GM08714 (cell line): ENCODE results near the gene ELMOD1.

ENCODE experiments used
- H3K4me3 ChIP-seq: fragments of 200-500 bp; sonication (Bioruptor generic); 2 replicates; pipeline ENCODE4 v1.5.1; 2014; ENCODE audit warnings: mild to moderate bottlenecking, low read length, inconsistent platforms
- ZNF274 ChIP-seq: IDR thresholded peaks from 2 replicates; pipeline ENCODE4 v1.6.1; 2012; ENCODE audit warnings: mild to moderate bottlenecking, low read depth, low read length

ELMOD1 gene

DNA sequence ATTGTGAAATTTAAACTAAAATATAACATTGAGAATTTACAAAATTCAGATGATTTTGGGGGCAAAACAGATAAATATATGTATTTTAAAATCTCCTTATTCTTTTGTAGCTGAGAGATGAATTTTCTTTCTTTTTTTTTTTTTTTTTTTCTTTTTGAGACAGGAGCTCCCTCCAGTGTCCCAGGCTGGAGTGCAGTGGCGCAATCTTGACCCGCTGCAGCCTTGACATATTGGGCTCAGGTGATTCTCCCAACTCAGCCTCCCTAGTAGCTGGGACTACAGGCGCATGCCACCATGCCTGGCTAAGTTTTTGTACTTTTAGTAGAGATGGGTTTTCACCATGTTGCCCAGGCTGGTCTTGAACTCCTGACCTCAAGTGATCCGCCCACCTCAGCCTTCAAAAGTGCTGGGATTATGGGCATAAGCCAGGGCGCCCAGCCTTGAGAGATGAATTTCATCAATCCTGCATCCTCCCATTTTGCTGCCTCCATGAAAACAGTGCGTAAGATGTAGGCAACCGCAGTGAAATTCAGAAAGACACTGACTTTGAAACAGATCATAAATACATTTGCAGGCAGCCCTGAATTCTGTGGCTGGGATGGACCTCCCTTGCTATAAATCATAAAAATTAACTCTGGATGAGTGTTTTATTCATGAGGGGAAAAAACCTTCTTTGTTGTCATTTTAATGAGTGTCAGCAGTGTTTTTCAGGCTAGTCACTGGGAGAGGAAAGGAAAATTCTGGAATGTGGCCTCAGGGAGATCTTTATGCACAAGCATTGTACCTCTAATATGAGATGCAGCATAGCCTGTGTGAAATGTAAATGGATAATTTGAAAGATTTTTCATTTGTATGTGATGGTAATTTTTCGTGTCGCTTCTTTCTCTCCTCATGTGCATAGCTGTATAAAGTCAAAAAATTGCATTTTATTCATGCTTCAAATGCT is 14.4 kb downstream of the ELMOD1 start:
- H3K4me3 ChIP-seq, result no peak overlapping the region
- TF ChIP-seq ZNF274, result no peak

DNA sequence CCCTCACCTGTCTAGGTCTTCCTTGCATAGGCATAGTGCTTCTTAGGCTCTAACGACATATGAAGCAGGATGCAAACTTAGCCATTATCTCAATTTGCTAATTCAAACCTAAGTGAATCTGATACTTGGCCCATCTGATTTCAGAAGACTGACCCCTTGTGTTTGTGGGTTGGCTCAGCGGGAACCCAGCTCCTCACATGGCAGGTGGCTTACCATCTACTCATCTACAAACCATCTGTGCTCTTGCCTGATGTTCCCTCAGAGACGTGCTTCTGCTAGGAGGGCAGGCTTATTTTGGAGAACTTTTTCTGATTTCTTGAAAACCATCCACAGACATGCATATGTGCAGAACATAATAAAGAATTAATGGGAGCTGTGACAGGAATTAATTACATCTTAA is 15.2 kb downstream of the ELMOD1 start:
- no peak for TF ChIP-seq ZNF274
- H3K4me3 ChIP-seq, result no peak overlapping the region

DNA sequence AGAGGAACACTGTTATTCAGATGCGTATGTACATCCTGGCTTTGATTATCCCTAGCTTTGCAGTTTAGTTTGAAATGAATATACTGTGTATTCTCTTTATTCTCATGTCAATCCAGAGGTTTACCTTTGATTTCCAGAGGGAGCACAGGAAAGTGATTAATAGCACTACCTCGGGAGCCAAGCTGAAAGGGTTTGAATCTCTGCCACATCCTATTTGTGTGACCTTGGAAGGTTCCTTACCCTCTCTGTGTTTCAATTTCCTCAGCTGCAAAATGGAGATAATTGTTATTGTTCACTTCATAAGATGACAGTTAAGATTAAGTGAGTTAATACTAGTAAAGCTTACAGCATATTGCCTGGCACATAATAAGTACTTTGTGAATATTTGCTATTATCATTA is 17.9 kb downstream of the ELMOD1 start:
- no peak overlapping the region for H3K4me3 ChIP-seq

GRCh38 chr11:107609400-107610218 is 18.7 kb downstream of the ELMOD1 start:
- no peak for TF ChIP-seq ZNF274
- H3K4me3 ChIP-seq, result no peak overlapping the region

More for the DNA sequence above, 17.9 kb downstream of the ELMOD1 start:
- TF ChIP-seq ZNF274, result no peak

DNA sequence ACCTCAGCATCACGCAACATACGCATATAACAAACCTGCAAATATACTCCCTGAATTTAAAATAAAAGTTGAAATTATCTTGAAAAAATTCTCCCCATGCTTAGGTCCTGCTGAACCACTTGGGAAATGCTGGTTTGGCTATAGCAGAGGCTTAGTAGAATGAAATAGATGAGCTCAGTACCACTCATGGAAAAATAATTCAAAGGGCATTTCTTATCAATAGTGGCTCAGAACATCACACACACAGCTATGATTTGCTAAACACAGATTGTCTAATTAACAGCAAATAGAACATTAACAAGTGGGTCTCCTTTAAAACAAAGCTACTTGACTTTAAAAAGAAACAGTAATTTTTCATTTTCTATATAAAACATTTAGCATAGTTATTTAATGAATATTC is 21.5 kb downstream of the ELMOD1 start:
- TF ChIP-seq ZNF274, result no peak
- H3K4me3 ChIP-seq, result no peak overlapping the region

DNA sequence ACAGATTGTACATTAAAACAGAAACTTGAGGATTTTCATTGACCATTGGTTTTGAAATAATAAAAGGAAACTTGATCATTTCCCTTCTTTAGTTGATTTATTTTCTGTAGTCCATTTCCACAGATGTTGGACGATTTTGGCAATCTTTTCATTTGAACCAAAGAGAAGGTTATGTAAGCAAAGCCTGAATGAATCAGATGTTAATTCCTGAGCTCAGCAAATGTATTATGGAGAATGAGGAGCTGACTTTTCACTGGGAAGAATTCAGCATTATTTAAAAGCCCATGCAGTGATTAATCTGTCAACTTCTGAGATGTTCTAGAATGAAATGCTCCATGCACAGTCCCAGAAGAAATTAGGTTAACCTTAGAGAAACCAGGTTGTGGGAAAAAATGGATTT is 29.0 kb downstream of the ELMOD1 start:
- TF ChIP-seq ZNF274, result no peak
- no peak overlapping the region for H3K4me3 ChIP-seq

DNA sequence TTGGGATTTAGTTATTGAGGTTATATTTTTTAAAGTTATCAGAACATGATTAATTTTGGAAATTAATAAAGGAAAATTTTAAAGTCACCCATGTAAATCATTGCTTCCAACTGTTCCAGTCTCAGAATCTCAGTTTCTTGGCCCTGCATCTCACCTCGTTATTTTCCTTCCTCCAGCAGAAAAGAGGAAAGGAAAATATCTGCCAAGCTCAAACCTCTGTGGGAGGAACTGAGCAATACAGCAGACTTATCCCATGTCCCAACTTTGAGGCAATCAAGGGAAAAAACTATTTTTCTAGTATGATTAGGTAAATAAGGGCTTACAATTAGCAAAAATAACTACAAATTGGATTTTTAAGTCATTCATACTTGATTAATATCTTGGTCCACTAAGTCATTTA is 30.1 kb downstream of the ELMOD1 start:
- no peak overlapping the region for H3K4me3 ChIP-seq
- no peak for TF ChIP-seq ZNF274

DNA sequence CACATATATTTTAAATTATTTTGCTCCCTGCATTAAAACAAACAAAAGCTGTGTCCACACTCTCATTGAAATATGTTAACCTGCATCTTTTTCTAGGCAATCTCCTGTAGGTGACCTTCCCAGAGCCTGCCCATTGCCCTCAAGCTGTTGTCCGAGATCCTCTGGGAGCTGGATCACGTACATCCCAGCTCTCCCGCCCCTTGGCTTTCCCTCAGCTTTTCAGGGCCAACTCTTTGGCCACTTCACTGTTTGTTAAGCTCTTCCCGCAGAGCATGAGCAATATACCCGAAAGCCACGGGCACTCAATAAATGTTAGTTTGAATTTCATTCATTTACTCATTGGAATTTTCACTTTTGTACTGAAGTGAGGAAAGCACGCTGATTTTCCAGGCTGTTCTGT is 32.2 kb downstream of the ELMOD1 start:
- no peak for TF ChIP-seq ZNF274
- no peak overlapping the region for H3K4me3 ChIP-seq

GRCh38 chr11:107624983-107625684 is 34.2 kb downstream of the ELMOD1 start:
- no peak overlapping the region for H3K4me3 ChIP-seq
- no peak for TF ChIP-seq ZNF274

DNA sequence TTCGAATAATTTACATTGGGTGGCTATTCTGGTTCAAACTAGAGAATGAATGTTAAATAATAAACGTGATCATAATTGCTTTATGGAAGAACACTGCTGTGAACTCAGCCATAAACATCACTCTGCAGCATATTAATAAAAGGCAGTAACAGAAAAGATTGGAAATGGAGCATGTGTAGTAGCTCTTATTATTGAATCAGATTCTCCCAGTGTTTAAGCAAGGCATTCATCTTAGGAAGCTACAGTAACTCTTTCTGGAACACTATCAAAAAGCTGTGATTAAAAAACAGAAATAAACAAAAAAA is 34.7 kb downstream of the ELMOD1 start:
- no peak for TF ChIP-seq ZNF274
- no peak overlapping the region for H3K4me3 ChIP-seq

- TF ChIP-seq ZNF274, result no peak
- H3K4me3 ChIP-seq, result no peak overlapping the region
Observed at GRCh38 chr11:107631043-107631442, 40.1 kb downstream of the ELMOD1 start.

- H3K4me3 ChIP-seq, result no peak overlapping the region
- no peak for TF ChIP-seq ZNF274
Observed at GRCh38 chr11:107631931-107632330, 41.0 kb downstream of the ELMOD1 start.

GRCh38 chr11:107646783-107647182 is 55.8 kb downstream of the ELMOD1 start:
- TF ChIP-seq ZNF274, result no peak
- H3K4me3 ChIP-seq, result no peak overlapping the region

GRCh38 chr11:107648242-107648641 is 57.3 kb downstream of the ELMOD1 start:
- H3K4me3 ChIP-seq, result no peak overlapping the region
- TF ChIP-seq ZNF274, result no peak
